HG02852 (cell line): Measurements from ENCODE around the gene CREB3.

Experiments
- ATAC-seq: cut with Tn5 transposase; IDR thresholded peaks from one replicate; pipeline ENCODE4 v1.9.1; 2021; ENCODE audit warnings: mild to moderate bottlenecking, moderate library complexity; ENCODE audit not compliant: unreplicated experiment

Gene CREB3

DNA sequence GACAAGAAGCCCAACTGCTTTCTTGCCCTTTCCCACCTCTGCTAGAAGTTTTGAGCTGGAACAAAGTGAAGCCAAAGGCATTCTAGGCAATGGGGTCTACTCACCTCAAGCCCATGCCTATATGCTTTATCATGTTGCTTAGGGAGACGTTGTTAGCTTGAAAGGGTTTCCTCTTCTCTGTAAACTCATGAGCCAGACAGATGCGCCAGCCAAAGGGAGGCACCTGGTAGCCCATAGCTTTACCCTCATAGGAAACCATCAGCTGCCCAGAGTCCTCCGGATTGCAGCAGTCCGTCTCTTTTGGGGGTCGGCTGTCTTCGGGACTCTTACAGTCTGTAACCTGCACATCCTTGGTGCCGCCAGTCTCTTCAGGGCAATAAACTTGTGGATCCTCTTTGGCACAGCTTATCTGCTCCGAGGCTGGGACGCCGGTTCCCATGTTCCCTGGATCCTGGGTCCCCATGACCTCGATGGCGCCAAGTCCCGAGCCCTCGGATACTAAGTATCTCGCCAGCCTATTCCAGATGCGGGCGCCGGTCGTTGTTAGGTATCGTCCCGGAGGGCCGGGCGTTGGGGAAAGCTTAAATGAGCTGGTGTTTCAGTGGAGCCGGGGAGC, 15.9 kb downstream of the CREB3 start:
- no peak for ATAC-seq

DNA sequence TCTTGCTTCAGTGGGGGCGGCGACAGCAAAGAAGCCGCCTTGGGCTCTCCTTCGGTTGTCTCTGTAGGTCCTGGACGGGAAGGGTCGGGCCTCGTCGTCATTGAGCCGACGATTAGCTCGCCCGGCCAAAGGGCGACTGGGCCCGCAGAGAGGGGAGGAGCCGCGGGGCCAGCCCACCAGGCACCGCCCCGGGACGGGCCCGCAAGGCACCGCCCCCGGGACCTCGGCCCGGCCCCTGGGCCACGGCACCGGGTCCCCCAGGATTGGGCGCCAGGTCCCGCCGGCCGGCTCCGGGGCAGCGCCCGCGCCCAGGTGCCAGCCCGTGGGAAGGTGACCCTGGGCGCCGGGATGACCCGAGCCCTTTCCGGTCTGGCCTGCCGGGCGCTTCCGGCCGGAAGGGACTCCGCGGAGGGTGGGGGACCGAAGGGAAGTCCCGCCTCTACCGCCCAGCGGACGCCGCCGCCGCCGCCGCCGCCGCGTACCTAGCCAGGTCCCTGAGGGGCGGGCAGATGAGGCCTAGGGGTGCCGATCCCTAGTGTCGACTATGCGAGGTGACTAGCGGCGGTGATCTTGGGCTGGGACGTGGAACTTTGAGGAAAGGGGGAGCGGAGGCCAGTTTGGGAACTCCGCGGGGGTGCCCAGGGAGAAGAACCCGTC, 16.5 kb downstream of the CREB3 start, which contains the start of the genes GBA2 and RGP1:
GBA2 (minus strand) TSS at position 371 of the 657 bp plus-strand sequence. CDS start 524 bp downstream, outside the sequence.
RGP1 (plus strand) TSS at position 430 of the 657 bp plus-strand sequence. CDS start 469 bp downstream, outside the sequence.
- ATAC-seq = peak; percentile 80

DNA sequence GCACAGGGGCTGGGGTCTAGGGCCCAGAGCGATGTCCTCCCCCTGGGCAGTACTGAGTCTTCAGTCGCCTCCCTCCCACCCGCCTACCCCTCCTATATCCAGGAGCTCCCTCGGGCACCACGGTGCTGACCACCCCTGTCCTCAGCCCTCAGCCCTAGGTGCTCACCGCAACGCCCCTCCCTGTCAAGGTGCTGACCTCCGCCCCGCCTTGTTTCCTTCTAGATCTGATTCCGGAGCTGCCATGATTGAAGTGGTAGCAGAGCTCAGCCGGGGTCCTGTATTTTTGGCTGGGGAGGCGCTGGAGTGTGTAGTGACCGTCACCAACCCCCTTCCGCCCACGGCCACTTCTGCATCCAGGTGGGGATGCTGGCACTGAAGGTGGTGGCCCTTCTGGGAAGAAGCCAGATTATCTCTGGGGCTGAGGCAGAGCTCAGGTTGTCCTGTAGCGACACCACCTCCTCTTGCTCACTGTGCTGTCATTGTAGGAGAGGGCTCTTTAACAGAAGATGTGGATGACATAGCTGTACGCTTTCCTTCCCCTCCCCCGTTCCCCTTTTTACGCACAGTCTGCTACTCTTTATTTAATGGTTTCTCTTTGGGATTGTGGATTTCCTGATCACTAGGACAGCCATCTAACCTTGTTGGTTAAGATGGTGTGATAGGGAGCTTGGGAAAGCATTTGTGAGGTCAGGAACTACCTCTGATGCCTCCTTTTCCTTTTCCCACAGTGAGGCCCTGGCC, 17.2 kb downstream of the CREB3 start:
- ATAC-seq = peak; percentile 30

DNA sequence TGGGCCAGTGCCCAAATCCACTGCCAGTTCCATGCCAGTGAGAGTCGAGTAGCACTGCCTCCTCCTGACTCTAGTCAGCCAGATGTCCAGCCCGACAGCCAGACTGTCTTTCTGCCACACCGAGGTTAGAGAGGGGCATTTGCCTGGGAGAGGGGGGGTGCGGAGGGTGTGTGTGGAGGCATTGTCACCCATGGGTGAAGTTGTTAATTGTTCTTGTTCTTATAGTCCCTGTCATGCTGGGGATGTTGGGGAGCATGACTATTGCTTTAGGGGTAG, 17.7 kb downstream of the CREB3 start:
- no peak for ATAC-seq

DNA sequence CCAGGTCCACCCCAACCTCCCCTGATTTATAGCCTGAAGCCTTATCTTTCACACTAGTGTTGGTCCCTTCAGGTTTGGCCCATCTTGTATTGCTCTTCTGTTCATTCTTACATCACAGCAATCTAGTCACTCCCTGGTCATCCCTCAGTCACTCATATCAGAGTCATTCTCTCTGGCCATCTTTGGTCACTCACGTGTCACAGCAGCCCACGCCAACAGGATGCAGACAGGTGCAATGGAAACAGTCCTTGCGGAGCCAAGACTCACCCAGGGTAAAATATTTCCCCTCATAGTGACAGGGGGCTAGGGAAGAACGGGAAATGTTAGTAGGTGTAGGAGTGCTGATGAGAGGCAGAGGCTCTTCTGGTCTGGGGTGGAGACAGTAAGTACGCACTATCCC, 21.0 kb downstream of the CREB3 start:
- ATAC-seq = no peak

DNA sequence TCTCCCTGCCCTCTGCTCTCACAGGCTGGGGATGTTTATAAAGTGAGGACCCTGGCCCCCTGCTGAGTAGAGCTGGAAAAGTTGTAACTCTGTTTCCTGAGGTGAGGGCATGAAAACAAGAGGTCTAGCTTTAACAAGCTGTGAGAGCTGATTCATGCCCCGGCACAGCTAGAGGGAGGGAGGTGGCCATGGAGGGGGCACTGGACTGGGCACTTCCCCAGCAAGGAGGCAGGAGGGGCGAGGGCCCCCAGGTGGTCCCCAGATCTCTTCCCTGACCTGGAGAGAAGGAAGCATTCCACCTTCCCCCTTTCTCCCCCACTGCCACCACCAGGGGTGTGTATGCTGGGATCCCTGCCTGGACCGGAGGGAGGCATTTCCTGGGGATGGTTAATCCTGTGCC, 21.8 kb downstream of the CREB3 start, which contains the start of gene MSMP:
MSMP (minus strand) TSS at position 13 of the 400 bp plus-strand sequence. CDS start 147 bp downstream, outside the sequence.
- no peak for ATAC-seq

DNA sequence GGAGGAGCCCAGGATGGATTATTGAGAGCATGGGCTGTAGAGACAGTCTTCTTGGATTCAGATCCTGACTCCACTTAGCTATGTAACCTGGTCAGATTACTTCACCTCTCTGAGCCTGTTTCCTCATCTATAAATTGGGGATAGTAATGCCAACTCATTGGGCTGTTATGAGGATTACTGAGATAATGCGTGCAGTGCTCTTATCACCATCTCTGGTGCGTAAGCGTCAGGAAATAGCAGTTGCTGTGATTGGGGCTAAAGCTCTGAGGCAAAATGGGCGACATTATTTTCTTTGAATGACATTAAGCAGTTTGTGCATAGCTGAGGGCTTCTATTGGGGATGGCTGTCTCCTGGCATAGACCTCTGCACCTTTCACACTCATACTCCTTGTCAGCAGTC, 22.6 kb downstream of the CREB3 start:
- ATAC-seq = no peak

DNA sequence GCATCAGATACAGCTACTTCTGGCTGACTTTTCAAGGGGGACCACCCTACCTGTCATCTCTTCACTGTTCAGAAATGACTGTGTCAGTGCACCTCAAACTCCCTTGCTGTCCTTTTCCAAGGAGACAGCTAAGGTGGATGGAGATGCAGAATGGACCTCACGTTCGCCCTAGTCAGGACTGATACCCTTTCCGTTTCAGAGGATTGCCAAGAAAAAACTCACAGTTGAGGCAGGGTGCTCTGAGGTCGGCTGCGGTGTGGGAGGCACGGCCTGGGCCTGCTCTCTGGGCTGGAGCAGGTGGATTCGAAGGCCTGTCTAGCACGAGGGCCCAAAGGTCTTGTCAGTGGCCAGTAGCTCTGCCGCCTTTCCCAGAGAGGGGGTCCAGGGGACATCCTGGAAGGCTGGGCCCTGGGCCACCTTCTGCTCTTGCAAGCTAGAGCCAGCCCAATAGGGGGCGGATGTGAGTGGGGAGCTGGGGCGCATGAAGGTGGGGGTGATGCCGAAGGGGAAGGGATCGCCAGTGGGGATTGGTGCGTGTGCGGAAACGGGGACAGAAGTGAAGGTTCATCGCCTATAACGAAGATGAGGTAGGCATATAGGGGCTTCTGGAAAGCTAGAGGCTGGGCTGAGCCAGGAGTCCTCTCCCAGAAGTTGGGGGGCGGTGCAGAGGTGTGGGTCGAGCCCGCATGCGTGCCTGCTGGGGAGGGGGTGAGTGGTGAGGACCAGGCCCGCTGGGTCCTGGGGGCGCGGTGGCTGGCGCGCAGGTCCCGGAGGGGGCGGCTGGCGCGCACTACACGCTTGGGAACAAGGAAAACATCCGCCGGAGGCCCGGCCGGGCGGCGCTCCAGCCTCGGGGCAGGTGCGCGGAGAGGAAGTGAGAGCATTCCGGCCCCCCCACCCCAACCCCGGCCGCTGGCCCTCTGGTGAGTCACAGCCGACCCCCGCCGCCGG, 24.1 kb downstream of the CREB3 start:
- ATAC-seq = peak; percentile 61

DNA sequence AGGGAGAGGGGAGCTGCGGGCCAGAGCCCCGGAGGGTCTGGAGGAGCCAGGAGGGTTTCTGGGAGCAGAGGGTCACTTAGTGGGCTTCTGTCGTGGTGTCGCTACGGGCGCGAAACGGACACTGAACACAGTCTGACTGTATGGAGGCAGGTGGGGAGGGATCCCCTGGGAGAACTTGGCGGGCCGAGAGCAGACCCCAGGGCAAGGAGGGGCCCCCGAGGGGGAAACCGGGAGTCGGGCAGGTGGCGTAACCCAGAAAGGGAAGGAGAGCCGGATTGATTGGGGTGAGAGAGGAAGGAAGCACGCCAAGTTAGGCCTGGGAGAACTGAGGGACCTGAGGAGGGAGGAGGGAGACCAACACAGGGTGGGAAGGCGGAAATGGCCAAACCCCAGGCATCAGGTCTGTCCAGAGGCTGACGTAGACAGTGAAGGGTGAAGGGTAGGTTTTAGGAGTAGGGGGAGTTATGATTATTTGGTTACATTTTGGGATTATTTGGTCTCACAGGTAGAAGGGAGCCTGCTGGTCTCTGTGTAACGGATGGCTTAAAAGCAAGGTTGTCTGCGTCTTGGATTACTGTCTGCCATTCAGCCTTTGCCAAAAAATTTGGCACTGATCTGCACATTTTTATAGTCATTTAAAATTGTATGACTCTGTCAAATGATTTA, 24.9 kb downstream of the CREB3 start:
- ATAC-seq = peak; percentile 50

DNA sequence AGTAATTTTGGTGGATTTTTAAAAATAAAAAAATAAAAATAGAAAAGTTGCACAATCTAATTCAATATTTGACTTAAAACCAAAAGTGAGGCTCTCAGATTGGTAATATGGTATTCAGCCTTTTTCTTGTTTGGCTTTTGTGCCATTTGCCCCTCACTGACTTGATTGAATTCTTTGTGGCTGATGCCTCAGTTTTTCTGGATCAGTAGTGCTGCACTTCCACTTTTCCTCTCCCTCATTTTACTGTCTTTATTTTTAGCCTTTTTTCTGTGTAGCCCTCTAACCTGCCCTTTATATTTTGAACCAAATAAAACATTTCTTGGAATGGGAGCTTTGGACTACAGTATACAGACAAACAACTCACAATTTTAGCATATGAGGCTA, 25.4 kb downstream of the CREB3 start:
- ATAC-seq = no peak

DNA sequence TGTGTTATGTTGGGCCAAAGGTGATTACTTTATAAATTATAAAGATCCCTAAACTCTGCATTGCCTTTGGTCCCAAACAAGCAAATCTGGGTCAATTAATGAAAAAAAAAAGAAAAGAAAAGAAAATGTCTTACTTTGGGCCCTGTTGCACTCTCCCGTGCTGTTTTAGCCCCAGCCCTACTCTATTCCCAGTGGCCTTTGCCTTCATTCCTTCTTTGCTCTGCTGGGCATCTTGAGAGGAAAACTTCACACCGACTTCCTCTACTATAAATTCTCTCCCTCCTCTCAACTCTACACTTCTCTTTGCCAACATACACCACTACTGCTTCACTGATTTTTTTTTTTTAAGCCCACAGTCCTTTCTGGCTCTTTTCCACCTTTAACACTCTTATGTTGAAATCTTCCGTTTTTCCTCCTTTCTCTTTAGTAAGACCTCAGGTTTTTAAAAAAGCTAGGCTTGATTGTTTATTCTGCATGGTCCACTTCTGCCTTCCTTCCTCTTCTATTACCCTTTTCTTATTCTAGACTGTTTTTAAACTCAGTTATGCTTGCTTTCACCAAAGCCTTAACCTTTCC, 26.1 kb downstream of the CREB3 start:
- no peak for ATAC-seq

DNA sequence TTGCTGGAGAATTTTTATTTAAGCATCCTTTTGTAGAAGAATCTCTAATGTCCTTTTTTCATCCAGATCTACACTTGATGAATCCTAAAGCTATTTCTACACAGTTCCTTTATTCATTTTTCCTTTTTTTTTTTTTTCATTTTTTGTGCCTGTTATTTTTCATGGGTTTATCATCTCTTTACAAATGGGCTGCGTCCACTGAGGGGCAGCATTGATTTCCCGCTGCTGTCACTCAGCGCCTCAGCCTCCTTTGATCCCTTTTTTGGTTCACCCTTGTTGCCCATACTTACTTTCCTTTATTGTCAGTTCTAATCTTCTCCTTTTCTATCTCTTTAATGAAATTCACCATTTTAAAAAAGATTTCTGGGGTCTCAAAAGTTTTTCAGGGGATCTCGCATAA, 27.3 kb downstream of the CREB3 start:
- ATAC-seq = no peak

DNA sequence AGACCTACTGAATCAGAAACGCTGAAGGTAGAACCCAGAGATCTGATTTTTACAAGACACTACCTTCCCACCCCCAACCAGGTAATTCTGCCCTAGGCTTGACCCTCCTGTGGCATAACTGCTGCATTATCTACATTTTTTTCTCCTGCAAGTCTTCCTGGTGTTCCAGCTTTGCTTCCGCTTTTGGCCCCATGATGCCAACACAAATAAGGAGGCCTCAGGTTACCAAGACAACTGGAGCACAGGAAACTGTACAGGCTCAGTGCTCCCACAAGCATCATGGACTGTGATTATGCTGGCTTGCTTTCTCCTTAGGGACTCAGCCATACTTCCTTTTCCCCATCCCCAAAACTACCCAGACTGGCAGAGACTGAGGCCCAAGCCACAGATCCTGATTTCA, 28.2 kb downstream of the CREB3 start:
- no peak for ATAC-seq

DNA sequence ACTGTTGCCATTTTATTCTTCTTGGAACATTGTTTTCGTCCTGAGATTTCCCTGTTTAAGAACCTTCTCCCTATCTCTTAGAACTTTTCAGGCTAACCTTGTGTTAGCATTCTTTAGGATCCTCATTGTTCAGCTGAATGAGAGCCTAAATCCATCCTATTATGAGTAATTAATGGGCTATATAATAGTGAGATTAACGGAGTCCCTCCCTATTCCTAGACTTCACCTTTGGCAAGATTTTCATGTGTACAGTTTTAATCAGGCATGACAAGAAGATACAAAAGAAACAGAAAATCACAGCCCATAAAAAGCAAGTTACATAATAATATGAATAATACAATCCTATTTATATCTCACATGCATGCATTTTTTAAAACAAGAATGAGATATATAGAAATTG, 30.7 kb downstream of the CREB3 start:
- ATAC-seq = no peak

DNA sequence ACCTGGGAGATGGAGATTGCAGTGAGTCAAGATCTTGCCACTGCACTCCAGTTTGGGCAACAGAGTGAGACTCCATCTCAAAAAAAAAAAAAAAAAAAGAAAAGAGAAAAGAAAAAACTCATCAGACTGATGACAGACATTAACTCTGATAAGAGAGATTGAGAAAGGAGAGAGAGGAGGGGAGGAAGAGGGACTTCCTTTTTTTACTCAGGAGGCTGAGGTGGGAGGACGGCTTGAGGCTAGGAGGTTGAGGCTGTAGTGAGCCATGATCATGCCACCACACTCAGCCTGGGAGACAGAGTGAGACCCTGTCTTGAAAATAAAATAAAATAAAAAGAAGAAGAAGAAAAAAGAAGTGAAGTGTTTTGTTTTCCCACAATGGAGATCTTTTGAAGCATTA, 31.3 kb downstream of the CREB3 start:
- no peak for ATAC-seq

DNA sequence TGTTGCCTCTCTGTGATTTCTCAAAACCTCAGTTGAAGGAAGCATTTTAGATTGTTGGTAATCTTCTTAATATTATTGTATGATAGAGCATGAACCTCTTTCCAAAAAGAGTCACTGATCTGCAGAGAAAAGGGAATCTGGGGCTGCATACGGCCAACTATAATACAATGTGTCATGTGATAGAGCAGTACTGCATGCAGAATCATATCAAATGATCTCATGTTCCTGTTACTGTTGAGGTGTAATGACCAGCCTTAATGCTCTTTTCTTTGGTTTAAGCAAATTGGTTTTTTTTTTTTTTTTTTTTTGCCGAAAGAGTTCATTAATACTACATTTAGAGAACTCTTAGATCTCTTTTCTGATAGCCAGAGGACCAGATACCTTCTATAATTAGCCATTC, 34.5 kb downstream of the CREB3 start:
- ATAC-seq = no peak

DNA sequence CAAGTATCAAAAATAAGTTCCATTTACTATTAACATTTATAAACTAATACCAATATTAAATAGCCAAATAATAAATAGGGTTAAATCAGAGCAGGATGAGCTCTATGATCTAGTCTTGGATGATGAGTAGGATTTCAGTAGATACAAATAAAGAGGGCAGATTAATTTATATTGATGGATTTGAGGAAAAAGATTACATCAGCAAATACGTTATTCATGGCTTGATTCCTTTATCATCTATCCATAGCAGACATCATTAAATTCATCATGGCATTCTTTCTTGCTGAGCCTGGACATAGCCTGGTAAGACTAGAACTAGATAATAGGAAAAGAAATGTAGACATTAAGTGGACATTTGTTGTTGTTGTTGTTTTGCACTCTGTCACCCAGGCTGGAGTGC, 35.0 kb downstream of the CREB3 start:
- no peak for ATAC-seq

DNA sequence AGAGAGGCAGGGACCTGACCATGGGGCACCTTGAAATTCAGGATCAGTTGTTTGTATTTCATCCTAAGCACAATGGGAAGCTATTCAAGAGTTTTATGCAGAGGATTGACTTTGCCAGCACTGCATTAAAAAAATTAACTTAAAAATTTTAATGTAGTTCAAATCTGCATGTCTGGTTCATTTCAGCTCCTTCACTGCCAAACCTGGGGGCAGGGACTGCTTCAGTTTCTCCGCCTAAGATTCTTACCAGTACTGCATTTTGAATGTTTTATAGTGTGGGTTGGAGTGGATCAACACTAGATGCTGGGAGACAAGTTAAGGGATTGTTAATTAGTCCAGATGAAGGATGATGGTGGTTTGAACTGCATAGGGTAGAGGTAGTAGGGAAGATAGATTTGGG, 37.3 kb downstream of the CREB3 start:
- ATAC-seq = no peak

DNA sequence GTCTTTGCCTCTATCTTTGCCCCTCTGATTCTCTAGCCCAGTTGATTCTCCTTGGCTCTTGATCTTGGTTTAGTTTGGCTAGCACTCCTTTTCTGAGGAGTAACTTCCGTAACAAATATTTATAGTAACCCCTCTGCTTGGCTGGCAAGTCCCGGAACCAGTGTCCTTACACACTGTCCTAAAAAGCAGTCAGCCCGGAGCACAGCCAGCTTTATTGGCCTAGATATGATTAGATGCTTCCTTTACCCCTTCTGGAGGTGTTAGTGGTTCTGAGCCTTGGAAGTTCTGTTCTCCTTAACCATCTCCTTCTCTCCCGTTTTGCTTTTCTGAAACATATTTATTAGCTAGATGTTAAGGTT, 38.6 kb downstream of the CREB3 start:
- ATAC-seq = no peak

DNA sequence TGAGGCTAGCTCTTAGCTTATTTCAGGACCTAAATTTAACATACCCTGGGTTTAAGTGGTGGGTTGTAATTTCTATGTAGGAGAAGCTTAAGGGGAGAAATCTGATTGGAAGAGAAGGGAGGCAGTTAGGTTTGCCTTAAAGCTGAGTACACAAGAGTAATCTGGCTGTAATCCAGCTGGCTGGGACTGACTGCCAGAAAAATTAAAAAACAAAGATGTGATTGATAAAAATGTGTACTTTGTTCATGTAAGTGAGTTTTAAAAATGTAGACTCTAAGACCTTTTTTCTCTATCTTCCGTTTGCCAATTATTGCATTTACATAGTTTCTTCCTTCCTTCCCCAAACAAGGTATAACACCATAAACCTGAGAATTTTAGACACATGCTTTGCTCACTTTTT, 39.1 kb downstream of the CREB3 start:
- ATAC-seq = no peak
